Astrocyte of the spinal cord (primary cell): Measurements from ENCODE around the gene INPP4B.

Experiments
- DNase-seq: peaks from one replicate; pipeline ENCODE4 v3.0.0; 2011; ENCODE audit warnings: low read depth, low spot score
- H3K4me3 ChIP-seq: 2 replicates; pipeline ENCODE4 v1.5.1; 2011; ENCODE audit warnings: low read depth, mild to moderate bottlenecking, low read length, moderate library complexity
- CTCF ChIP-seq: IDR thresholded peaks from 2 replicates; pipeline ENCODE4 v1.5.1; 2012; ENCODE audit warnings: low read depth, mild to moderate bottlenecking, low read length, inconsistent platforms
- in situ Hi-C: cut with HindIII; loops from 2 replicates; pipeline ENCODE4 v1.10.0; 2017; ENCODE audit warnings: low sequenced_read_pairs

The INPP4B gene

GRCh38 chr4:142355421-142355930 is 490.6 kb downstream of the INPP4B start:
- no peak for DNase-seq
- in situ Hi-C loops = no loop called here
- H3K4me3 ChIP-seq = no peak overlapping the region
- TF ChIP-seq CTCF = no peak

GRCh38 chr4:142354794-142355420 is 491.2 kb downstream of the INPP4B start:
- in situ Hi-C loops = no loop called here
- no peak for TF ChIP-seq CTCF
- H3K4me3 ChIP-seq = no peak overlapping the region
- no peak for DNase-seq

- no peak for TF ChIP-seq CTCF
- DNase-seq = no peak
- in situ Hi-C loops = no loop called here
- no peak overlapping the region for H3K4me3 ChIP-seq
Observed at GRCh38 chr4:142354041-142354440, 492.1 kb downstream of the INPP4B start.

- peak; percentile 82 for DNase-seq
- no peak overlapping the region for H3K4me3 ChIP-seq
- TF ChIP-seq CTCF = peak; percentile 76
- in situ Hi-C loops = no loop called here
Observed at GRCh38 chr4:142353149-142353738, 492.9 kb downstream of the INPP4B start.

GRCh38 chr4:142352712-142353111 is 493.4 kb downstream of the INPP4B start:
- TF ChIP-seq CTCF = no peak
- in situ Hi-C loops = no loop called here
- no peak overlapping the region for H3K4me3 ChIP-seq
- DNase-seq = no peak

- no peak overlapping the region for H3K4me3 ChIP-seq
- DNase-seq = no peak
- TF ChIP-seq CTCF = no peak
- in situ Hi-C loops = no loop called here
Observed at GRCh38 chr4:142351958-142352357, 494.1 kb downstream of the INPP4B start.
